NCI-H1436 (cell line): ENCODE data around the gene TTC38.

Source experiments
- DNase-seq: peaks from one replicate; lab custom pipeline; 2025; lab: John Stamatoyannopoulos, UW

The TTC38 gene

GRCh38 chr22:46267431-46268279 is at the start of gene TTC38:
Gene TTC38 (plus strand): TSS chr22:46268008. CDS start chr22:46268040, 32 bp downstream.
- no peak for DNase-seq

- DNase-seq = no peak
Observed at GRCh38 chr22:46219636-46220035, 48.2 kb upstream of the TTC38 start.

GRCh38 chr22:46220921-46221320 is 46.9 kb upstream of the TTC38 start:
- DNase-seq = no peak

- DNase-seq = no peak
Observed at GRCh38 chr22:46224044-46224897, 43.5 kb upstream of the TTC38 start.

- DNase-seq = no peak
Observed at GRCh38 chr22:46224898-46225290, 42.9 kb upstream of the TTC38 start.

GRCh38 chr22:46225631-46226030 is 42.2 kb upstream of the TTC38 start:
- no peak for DNase-seq

GRCh38 chr22:46226577-46226976 is 41.2 kb upstream of the TTC38 start:
- no peak for DNase-seq

- DNase-seq = no peak
Observed at GRCh38 chr22:46229701-46230100, 38.1 kb upstream of the TTC38 start.

- DNase-seq = no peak
Observed at GRCh38 chr22:46230262-46230901, 37.4 kb upstream of the TTC38 start.

- DNase-seq = peak; percentile 35
Observed at GRCh38 chr22:46233231-46233630, 34.6 kb upstream of the TTC38 start.

- no peak for DNase-seq
Observed at GRCh38 chr22:46234969-46235368, 32.8 kb upstream of the TTC38 start.

GRCh38 chr22:46237453-46238124 is 30.2 kb upstream of the TTC38 start:
- no peak for DNase-seq

- no peak for DNase-seq
Observed at GRCh38 chr22:46238541-46238940, 29.3 kb upstream of the TTC38 start.

GRCh38 chr22:46239261-46240048 is 28.4 kb upstream of the TTC38 start:
- no peak for DNase-seq

- no peak for DNase-seq
Observed at GRCh38 chr22:46240073-46240472, 27.7 kb upstream of the TTC38 start.

- DNase-seq = no peak
Observed at GRCh38 chr22:46240506-46240905, 27.3 kb upstream of the TTC38 start.

- DNase-seq = no peak
Observed at GRCh38 chr22:46240907-46241306, 26.9 kb upstream of the TTC38 start.

GRCh38 chr22:46241396-46242007 is 26.3 kb upstream of the TTC38 start:
- no peak for DNase-seq

- DNase-seq = no peak
Observed at GRCh38 chr22:46242076-46242475, 25.7 kb upstream of the TTC38 start.

- DNase-seq = no peak
Observed at GRCh38 chr22:46244771-46245170, 23.0 kb upstream of the TTC38 start.

GRCh38 chr22:46245511-46245910 is 22.3 kb upstream of the TTC38 start:
- no peak for DNase-seq
